Measurements from ENCODE around the gene MEGF6. TPM values are rescaled to one million over a fixed set of nuclear protein-coding genes. Genes with fewer than 3 reads are reported as not detected.

The MEGF6 gene
- total and polyA plus RNA-seq, 9 of the 15 experiments (the other 6 are each of a cell fraction or from before 2014, with no cell fraction given): 0.03 to 1.7 (median 0.24) TPM; not detected in 3

DNA sequence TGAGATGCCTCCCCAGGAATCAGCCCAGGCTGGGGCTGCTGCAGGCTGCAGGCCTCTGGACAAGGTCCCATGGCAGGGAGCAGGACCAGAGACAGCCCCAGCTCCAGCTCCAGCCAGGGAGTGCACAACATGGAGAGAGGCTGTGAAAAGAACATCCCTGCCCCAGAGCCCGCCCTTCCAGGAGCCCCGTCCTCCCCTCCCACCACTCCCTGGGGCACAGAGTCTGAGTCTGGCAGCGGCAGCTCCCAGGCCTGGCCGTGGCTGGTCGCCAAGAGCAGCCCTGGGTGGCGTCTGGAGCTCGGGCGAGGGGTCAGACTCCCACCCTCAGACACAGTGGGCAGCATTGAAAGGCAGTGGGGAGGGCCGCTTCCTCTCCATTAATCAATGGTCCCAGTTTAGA, 37.8 kb downstream of the MEGF6 start:
- intact Hi-C loops (cut with micrococcal nuclease): no loop called here
- H3K9me3 ChIP-seq (replicated peaks; ENCODE audit: control insufficient read depth, insufficient read depth, low read depth, low read length): no peaks in the 10 kb centered on the region; the same call in 1 of the 2 replicates
- H3K9ac ChIP-seq (ENCODE audit: insufficient read depth in 1 of 2, low read depth in 2 of 2, low read length in 2 of 2): peak overlapping the region in 1 of 2 experiments; percentile 13; a peak in 1 of 4 replicates
- CTCF ChIA-PET (ENCODE audit: low intra/inter-chr PET ratio): no interaction called here
- H3K4me3 ChIP-seq: no peak overlapping the region
- H3K27ac ChIP-seq (ENCODE audit: extremely low read depth, low read depth, low read length): no peak overlapping the region
- H2AFZ ChIP-seq (ENCODE audit: low read depth, low read length): no peak overlapping the region
- POLR2A ChIA-PET: interaction anchor here (0.6 to 1.2 kb wide), 4 partner anchors 8 to 328 kb away, joined by 3 read pairs; no protein-coding TSS in a partner anchor
- no TSS peak for BruUV-seq (replicated peaks)
- H3K79me2 ChIP-seq (ENCODE audit: control insufficient read depth, insufficient read depth, low read length): no peaks in the 10 kb centered on the region
- ATAC-seq: peak; percentile 15; the same call in 1 of the 3 replicates
- in situ Hi-C loops (cut with MboI): no loop called here
- H3K4me2 ChIP-seq (ENCODE audit: insufficient read depth, low read length): no peak overlapping the region
- no peaks in the 10 kb centered on the region for H3K9me1 ChIP-seq (ENCODE audit: control insufficient read depth, insufficient read depth, low read length)
- peaks cover 11% of the 10 kb centered on the region for H4K20me1 ChIP-seq (replicated peaks; ENCODE audit: control insufficient read depth, insufficient read depth, low read length)
- H3K27me3 ChIP-seq (ENCODE audit: control insufficient read depth in 2 of 2, insufficient read depth in 2 of 2, low read length in 2 of 2): peaks cover 4 to 26% of the 10 kb centered on the region in 2 experiments; a peak in 3 of 5 replicates
- no peak for DNase-seq (ENCODE audit: extremely low read depth in 1 of 4, low spot score in 3 of 4)
- FAIRE-seq: no peak
- WGBS (ENCODE audit: insufficient coverage, low coverage, missing lambda C conversion rate): 3% methylated on average over 9 of the region's 9 CpGs
- H3K36me3 ChIP-seq (ENCODE audit: control insufficient read depth, insufficient read depth, low read length): no peaks in the 10 kb centered on the region
- TF ChIP-seq FOXK1 (CRISPR knock-in tag; IDR thresholded peaks at IDR 0.05; ENCODE audit: borderline replicate concordance) (no peak), NONO (IDR thresholded peaks at IDR 0.05; ENCODE audit: low read depth in 2 of 2, low read length in 1 of 2) (no peak), STAT5A (IDR thresholded peaks at IDR 0.05; ENCODE audit: borderline replicate concordance, low read length) (no peak), MAFG (tag; conservative IDR thresholded peaks at IDR 0.05) (no peak), KLF10 (CRISPR knock-in tag; IDR thresholded peaks at IDR 0.05) (no peak), BACH1 (tag; IDR thresholded peaks at IDR 0.05) (no peak), ESRRA (IDR thresholded peaks at IDR 0.05; ENCODE audit: borderline replicate concordance, low read depth) (no peak), NR1H2 (CRISPR knock-in tag; IDR thresholded peaks at IDR 0.05) (no peak), DNMT1 (IDR thresholded peaks at IDR 0.05) (no peak)
- TF ChIP-seq, protein P1, sequence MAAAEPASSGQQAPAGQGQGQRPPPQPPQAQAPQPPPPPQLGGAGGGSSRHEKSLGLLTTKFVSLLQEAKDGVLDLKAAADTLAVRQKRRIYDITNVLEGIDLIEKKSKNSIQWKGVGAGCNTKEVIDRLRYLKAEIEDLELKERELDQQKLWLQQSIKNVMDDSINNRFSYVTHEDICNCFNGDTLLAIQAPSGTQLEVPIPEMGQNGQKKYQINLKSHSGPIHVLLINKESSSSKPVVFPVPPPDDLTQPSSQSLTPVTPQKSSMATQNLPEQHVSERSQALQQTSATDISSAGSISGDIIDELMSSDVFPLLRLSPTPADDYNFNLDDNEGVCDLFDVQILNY (CRISPR knock-in tag; IDR thresholded peaks at IDR 0.05): no peak
- TF ChIP-seq, protein P2, sequence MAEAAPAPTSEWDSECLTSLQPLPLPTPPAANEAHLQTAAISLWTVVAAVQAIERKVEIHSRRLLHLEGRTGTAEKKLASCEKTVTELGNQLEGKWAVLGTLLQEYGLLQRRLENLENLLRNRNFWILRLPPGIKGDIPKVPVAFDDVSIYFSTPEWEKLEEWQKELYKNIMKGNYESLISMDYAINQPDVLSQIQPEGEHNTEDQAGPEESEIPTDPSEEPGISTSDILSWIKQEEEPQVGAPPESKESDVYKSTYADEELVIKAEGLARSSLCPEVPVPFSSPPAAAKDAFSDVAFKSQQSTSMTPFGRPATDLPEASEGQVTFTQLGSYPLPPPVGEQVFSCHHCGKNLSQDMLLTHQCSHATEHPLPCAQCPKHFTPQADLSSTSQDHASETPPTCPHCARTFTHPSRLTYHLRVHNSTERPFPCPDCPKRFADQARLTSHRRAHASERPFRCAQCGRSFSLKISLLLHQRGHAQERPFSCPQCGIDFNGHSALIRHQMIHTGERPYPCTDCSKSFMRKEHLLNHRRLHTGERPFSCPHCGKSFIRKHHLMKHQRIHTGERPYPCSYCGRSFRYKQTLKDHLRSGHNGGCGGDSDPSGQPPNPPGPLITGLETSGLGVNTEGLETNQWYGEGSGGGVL (CRISPR knock-in tag; IDR thresholded peaks at IDR 0.05): no peak
- TF ChIP-seq, protein P3, sequence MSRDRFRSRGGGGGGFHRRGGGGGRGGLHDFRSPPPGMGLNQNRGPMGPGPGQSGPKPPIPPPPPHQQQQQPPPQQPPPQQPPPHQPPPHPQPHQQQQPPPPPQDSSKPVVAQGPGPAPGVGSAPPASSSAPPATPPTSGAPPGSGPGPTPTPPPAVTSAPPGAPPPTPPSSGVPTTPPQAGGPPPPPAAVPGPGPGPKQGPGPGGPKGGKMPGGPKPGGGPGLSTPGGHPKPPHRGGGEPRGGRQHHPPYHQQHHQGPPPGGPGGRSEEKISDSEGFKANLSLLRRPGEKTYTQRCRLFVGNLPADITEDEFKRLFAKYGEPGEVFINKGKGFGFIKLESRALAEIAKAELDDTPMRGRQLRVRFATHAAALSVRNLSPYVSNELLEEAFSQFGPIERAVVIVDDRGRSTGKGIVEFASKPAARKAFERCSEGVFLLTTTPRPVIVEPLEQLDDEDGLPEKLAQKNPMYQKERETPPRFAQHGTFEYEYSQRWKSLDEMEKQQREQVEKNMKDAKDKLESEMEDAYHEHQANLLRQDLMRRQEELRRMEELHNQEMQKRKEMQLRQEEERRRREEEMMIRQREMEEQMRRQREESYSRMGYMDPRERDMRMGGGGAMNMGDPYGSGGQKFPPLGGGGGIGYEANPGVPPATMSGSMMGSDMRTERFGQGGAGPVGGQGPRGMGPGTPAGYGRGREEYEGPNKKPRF (IDR thresholded peaks at IDR 0.05; ENCODE audit: low read depth, low read length): no peak
- TF ChIP-seq, protein P4, sequence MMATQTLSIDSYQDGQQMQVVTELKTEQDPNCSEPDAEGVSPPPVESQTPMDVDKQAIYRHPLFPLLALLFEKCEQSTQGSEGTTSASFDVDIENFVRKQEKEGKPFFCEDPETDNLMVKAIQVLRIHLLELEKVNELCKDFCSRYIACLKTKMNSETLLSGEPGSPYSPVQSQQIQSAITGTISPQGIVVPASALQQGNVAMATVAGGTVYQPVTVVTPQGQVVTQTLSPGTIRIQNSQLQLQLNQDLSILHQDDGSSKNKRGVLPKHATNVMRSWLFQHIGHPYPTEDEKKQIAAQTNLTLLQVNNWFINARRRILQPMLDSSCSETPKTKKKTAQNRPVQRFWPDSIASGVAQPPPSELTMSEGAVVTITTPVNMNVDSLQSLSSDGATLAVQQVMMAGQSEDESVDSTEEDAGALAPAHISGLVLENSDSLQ (IDR thresholded peaks at IDR 0.05): no peak
- TF ChIP-seq, protein P5, sequence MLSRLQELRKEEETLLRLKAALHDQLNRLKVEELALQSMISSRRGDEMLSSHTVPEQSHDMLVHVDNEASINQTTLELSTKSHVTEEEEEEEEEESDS (CRISPR knock-in tag; IDR thresholded peaks at IDR 0.05): no peak
- peaks cover 0 to 8% of the 10 kb centered on the region in 2 experiments; a peak in 3 of 5 replicates for H3K4me1 ChIP-seq (replicated peaks in 1 of 2; ENCODE audit: control insufficient read depth in 2 of 2, insufficient read depth in 2 of 2, low read length in 2 of 2)

Measured in K562 (cell line).